Suppressor macrophage treated with lipopolysaccharide for 4 hours (primary cell): ENCODE data around the gene GJB3.
"Not testable (repeated sequence)": the region's sequence is repeated elsewhere in the genome, so short reads cannot be mapped to it uniquely, and the experiment has no call there.

Source experiments
- DNase-seq: peaks from one replicate; pipeline ENCODE4 v3.0.0-alpha.2; 2020

The GJB3 gene

DNA sequence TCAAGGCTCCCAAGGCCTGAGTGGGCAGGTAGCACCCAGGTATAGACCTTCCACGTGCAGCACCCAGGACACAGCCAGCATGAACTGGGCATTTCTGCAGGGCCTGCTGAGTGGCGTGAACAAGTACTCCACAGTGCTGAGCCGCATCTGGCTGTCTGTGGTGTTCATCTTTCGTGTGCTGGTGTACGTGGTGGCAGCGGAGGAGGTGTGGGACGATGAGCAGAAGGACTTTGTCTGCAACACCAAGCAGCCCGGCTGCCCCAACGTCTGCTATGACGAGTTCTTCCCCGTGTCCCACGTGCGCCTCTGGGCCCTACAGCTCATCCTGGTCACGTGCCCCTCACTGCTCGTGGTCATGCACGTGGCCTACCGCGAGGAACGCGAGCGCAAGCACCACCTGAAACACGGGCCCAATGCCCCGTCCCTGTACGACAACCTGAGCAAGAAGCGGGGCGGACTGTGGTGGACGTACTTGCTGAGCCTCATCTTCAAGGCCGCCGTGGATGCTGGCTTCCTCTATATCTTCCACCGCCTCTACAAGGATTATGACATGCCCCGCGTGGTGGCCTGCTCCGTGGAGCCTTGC lies 19.7 kb upstream of the GJB3 start:
- no peak for DNase-seq

DNA sequence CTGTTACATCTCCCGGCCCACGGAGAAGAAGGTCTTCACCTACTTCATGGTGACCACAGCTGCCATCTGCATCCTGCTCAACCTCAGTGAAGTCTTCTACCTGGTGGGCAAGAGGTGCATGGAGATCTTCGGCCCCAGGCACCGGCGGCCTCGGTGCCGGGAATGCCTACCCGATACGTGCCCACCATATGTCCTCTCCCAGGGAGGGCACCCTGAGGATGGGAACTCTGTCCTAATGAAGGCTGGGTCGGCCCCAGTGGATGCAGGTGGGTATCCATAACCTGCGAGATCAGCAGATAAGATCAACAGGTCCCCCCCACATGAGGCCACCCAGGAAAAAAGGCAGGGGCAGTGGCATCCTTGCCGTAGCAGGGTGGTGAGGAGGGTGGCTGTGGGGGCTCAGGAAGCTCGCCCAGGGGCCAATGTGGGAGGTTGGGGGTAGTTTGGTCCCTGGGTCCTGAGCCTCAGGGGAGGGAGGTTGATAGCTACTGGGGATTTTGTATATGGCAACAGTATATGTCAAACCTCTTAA lies 19.2 kb upstream of the GJB3 start:
- no peak for DNase-seq

GRCh38 chr1:34762474-34763141 lies 18.4 kb upstream of the GJB3 start:
- DNase-seq: no peak

- no peak for DNase-seq
Observed at GRCh38 chr1:34763142-34763781, 17.8 kb upstream of the GJB3 start.

GRCh38 chr1:34768856-34769255 lies 12.2 kb upstream of the GJB3 start:
- no peak for DNase-seq

- DNase-seq: no peak
Observed at GRCh38 chr1:34770891-34771504, 10.0 kb upstream of the GJB3 start.

- no peak for DNase-seq
Observed at GRCh38 chr1:34771573-34772371, 9.2 kb upstream of the GJB3 start.

DNA sequence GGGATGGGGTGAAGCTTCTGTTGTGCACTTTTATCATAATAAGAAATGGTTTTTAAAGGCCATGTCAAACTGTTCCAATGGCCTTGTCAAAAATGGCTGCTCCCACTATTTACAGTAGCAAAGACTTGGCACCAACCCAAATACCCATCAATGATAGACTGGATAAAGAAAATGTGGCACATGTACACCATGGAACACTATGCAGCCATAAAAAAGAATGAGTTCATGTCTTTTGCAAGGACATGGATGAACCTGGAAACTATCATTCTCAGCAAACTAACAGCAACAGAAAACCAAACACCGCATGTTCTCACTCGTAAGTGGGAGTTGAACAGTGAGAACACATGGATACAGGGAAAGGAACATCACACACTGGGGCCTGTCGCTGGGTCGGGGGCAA lies 7.9 kb upstream of the GJB3 start:
- not testable (repeated sequence) for DNase-seq

GRCh38 chr1:34774957-34775356 lies 6.1 kb upstream of the GJB3 start:
- DNase-seq: no peak

GRCh38 chr1:34776911-34777310 lies 4.1 kb upstream of the GJB3 start:
- DNase-seq: no peak

- DNase-seq: no peak
Observed at GRCh38 chr1:34777519-34778321, 3.3 kb upstream of the GJB3 start.

GRCh38 chr1:34778381-34778780 lies 2.6 kb upstream of the GJB3 start:
- no peak for DNase-seq

- DNase-seq: no peak
Observed at GRCh38 chr1:34779005-34779404, 2.0 kb upstream of the GJB3 start.

- DNase-seq: no peak
Observed at GRCh38 chr1:34779526-34779925, 1.5 kb upstream of the GJB3 start.

- no peak for DNase-seq
Observed at GRCh38 chr1:34779962-34780361, 1.1 kb upstream of the GJB3 start.

DNA sequence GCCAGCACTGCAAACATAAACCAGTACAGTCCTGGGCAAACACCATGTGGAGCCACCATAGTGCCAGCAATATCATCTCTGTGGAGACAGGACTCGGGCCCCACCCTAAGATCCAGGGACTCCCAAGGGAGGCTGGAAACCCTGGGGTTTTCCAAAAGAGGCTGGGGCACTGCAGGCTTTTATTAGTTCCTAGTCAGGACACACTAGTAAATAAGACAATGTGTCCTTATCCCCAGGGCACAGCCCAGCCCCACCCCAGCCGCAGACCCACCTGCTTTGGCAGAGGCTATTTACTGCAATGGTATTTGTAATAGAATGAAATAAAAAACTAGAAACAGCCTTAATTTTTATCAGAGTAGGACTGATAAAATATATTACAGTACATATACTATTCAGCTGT lies 486 bp upstream of the GJB3 start:
- no peak for DNase-seq

DNA sequence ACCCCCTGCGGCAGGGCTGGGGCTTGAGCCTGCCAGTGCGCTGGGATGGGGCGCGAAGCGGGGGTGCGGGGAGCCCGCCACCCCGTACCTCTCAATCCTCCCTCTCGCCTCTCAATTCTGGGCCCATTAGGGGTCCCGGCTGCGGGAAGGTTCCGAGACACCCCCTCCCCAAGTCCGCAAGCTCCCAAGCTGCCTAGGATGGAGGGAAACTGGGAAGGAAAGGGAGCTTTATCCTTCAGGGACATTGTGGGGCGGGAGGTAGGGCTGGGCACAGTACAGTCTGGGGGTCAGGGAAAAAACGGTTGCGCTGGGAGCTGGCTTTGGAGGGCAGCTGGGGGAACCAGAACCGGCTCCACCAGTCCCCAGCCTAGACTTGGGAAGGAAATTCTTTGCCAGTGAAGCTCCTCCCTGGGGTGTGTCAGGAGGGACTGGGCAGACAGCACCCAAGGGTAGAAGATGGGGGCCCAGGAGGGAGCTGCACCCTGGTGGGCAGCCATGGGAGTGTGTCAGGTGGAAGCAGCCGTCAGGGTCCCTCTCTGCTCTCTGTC lies 904 bp downstream of the GJB3 start:
- DNase-seq: no peak

DNA sequence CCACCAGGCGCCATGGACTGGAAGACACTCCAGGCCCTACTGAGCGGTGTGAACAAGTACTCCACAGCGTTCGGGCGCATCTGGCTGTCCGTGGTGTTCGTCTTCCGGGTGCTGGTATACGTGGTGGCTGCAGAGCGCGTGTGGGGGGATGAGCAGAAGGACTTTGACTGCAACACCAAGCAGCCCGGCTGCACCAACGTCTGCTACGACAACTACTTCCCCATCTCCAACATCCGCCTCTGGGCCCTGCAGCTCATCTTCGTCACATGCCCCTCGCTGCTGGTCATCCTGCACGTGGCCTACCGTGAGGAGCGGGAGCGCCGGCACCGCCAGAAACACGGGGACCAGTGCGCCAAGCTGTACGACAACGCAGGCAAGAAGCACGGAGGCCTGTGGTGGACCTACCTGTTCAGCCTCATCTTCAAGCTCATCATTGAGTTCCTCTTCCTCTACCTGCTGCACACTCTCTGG lies 3.8 kb downstream of the GJB3 start:
- no peak for DNase-seq

GRCh38 chr1:34785231-34785874 lies 4.3 kb downstream of the GJB3 start:
- no peak for DNase-seq

DNA sequence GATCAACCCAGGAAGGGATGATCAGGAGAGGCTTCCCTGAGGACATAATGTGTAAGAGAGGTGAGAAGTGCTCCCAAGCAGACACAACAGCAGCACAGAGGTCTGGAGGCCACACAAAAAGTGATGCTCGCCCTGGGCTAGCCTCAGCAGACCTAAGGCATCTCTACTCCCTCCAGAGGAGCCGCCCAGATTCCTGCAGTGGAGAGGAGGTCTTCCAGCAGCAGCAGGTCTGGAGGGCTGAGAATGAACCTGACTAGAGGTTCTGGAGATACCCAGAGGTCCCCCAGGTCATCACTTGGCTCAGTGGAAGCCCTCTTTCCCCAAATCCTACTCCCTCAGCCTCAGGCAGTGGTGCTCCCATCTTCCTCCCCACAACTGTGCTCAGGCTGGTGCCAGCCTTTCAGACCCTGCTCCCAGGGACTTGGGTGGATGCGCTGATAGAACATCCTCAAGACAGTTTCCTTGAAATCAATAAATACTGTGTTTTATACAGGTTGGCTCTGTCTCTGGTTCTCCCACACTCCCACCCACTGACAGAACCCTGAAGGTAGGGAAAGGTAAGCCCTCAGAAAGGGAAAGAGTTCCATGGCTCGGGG lies 5.0 kb downstream of the GJB3 start:
- no peak for DNase-seq
